ENCODE measurements around the gene MARCHF4. TPM values are rescaled to one million over a fixed set of nuclear protein-coding genes. Genes with fewer than 3 reads are reported as not detected.

The MARCHF4 gene
- total RNA-seq (under 0.01 TPM), polyA plus RNA-seq (0.07 TPM)
- long read RNA-seq, donor 1: 0 reads
- long read RNA-seq, donor 2: 0 reads
- long read RNA-seq, donor 3, partial matches to known transcripts: 7,047 of 7,161 reads
- long read RNA-seq, donor 3, other reads (novel, unspliced or antisense): 114 of 7,161 reads
- long read RNA-seq, donor 4: 0 reads
- long read RNA-seq, donor 5: 0 reads
- long read RNA-seq, donor 6: 0 reads
- long read RNA-seq, donor 7: 0 reads
- long read RNA-seq, donor 8: 0 reads
- long read RNA-seq, donor 9: 0 reads
- long read RNA-seq, donor 10: 0 reads

DNA sequence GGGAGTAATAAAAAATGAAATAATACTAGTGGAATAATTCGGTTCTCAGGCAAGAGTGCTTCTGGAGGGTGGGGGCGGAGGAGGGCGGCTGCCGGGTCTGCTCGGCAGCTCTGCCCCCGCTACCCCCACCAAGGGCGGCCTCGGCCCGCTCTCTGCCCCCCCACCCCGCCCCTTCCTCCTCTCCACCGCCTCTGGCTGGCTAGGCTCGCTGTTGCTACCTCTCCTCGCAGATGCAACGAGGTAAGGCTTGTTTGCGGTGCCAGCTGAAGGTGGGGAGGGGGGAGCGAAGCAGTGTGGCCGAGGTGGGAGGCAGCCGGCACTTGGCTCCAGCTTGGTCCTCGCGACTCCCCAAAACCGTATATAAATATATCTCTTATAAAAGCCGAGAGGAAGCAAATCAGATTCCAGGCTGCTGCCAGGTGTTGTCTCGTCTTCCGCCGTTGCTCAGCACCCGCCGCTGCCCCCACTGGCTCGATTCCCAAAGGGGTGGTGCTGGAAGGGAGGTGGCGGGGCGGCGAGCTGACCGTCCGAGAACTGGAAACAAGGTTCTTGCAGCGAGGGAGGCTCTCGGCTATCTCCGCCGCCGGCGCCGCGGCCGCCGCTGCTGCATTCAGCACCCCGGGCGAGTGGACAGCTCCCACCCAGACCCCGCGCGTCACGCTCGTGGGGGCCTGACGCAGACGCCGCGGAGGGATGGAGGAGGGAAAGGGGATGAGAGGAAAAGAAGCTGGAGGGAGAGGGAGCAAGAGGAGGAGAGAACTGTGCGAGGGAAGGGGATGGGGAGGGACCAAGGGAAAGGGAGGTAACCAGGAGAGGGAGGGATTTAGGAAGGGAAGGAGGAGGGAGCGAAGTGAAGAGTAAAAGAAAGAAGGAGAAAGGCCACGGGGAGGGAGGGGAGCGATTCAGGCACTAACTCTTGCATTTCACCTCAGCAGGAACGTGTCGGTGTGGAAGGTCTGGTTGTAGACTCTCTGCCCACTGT is at the start of gene MARCHF4:
MARCHF4 (minus strand) TSS at position 763 of the 982 bp plus-strand sequence. CDS start 2,223 bp downstream, outside the sequence.
- peaks cover 37 to 61% of the 10 kb centered on the region in 2 donors for H3K27me3 ChIP-seq (ENCODE audit: control insufficient read depth in 2 of 2, insufficient read depth in 1 of 2, low read length in 1 of 2)

GRCh38 chr2:216420367-216421101 is 48.3 kb upstream of the MARCHF4 start:
- H3K4me3 ChIP-seq (ENCODE audit: low read length in 2 of 2): no peak overlapping the region
- H3K9me3 ChIP-seq (ENCODE audit: control insufficient read depth in 2 of 2, insufficient read depth in 1 of 2, low read length in 1 of 2): peaks cover 7 to 9% of the 10 kb centered on the region in 2 donors
- DNase-seq (ENCODE audit: low read depth in 6 of 9, low spot score in 9 of 9): no peak
- no peak overlapping the region for H3K27ac ChIP-seq (ENCODE audit: low read depth in 1 of 2, low read length in 1 of 2)
- peaks cover 47 to 73% of the 10 kb centered on the region in 2 donors for H3K36me3 ChIP-seq (ENCODE audit: control insufficient read depth in 2 of 2, insufficient read depth in 2 of 2, low read length in 1 of 2)
- H3K4me1 ChIP-seq (ENCODE audit: control insufficient read depth in 2 of 2, insufficient read depth in 2 of 2, low read length in 2 of 2): peaks cover 6 to 25% of the 10 kb centered on the region in 2 donors
- WGBS: 98% methylated on average over 9 of the region's 9 CpGs
- H3K27me3 ChIP-seq (ENCODE audit: control insufficient read depth in 2 of 2, insufficient read depth in 1 of 2, low read length in 1 of 2): no peaks in the 10 kb centered on the region

More for the DNA sequence above, at the start of gene MARCHF4:
- WGBS: 2% methylated on average over 60 of the region's 60 CpGs
- Histone ChIP-seq H3K4me3 (ENCODE audit: low read length in 2 of 2) (no peak within 1 kb of the TSS), H3K4me1 (ENCODE audit: control insufficient read depth in 2 of 2, insufficient read depth in 2 of 2, low read length in 2 of 2) (peaks cover 5 to 6% of the 10 kb centered on the region in 2 donors), H3K9me3 (ENCODE audit: control insufficient read depth in 2 of 2, insufficient read depth in 1 of 2, low read length in 1 of 2) (no peaks in the 10 kb centered on the region), H3K36me3 (ENCODE audit: control insufficient read depth in 2 of 2, insufficient read depth in 2 of 2, low read length in 1 of 2) (no peaks in the 10 kb centered on the region), H3K27ac (ENCODE audit: low read depth in 1 of 2, low read length in 1 of 2) (no peak within 1 kb of the TSS)
- DNase-seq (ENCODE audit: low read depth in 6 of 9, low spot score in 9 of 9): peak in 8 of 9 donors; percentile 37 to 73 (median 54)

DNA sequence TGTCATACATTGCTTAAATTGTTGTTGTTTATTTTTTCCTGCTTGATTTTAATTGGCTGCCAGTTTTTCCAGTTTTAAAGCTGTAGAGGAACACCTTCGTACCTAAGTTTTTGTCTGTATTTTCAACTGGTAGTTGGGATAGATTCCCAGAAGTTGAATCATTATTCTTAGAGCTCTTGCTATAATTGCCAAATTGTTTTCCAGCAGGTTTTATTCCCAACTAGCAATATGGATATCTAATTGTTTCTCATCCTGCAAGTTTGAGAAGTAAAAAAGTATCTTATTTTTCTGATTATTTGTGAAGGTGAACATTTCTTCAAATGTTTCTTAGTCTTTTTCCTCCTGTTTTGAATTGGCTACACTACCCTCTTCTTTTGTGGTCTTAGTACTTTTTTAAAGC is 46.7 kb upstream of the MARCHF4 start:
- no peak for DNase-seq (ENCODE audit: low read depth in 6 of 9, low spot score in 9 of 9)
- WGBS: 93% methylated on average over 1 of the region's 1 CpG
- Histone ChIP-seq H3K9me3 (ENCODE audit: control insufficient read depth in 2 of 2, insufficient read depth in 1 of 2, low read length in 1 of 2) (peaks cover 0 to 2% of the 10 kb centered on the region in 2 donors), H3K4me3 (ENCODE audit: low read length in 2 of 2) (no peak overlapping the region), H3K27ac (ENCODE audit: low read depth in 1 of 2, low read length in 1 of 2) (no peak overlapping the region), H3K4me1 (ENCODE audit: control insufficient read depth in 2 of 2, insufficient read depth in 2 of 2, low read length in 2 of 2) (peaks cover 6 to 32% of the 10 kb centered on the region in 2 donors), H3K27me3 (ENCODE audit: control insufficient read depth in 2 of 2, insufficient read depth in 1 of 2, low read length in 1 of 2) (no peaks in the 10 kb centered on the region), H3K36me3 (ENCODE audit: control insufficient read depth in 2 of 2, insufficient read depth in 2 of 2, low read length in 1 of 2) (peaks cover 33 to 69% of the 10 kb centered on the region in 2 donors)

- peaks cover 12 to 47% of the 10 kb centered on the region in 2 donors for H3K36me3 ChIP-seq (ENCODE audit: control insufficient read depth in 2 of 2, insufficient read depth in 2 of 2, low read length in 1 of 2)
- H3K27me3 ChIP-seq (ENCODE audit: control insufficient read depth in 2 of 2, insufficient read depth in 1 of 2, low read length in 1 of 2): no peaks in the 10 kb centered on the region
- peak in 1 of 9 donors; percentile 21 for DNase-seq (ENCODE audit: low read depth in 6 of 9, low spot score in 9 of 9)
- no peak overlapping the region for H3K4me3 ChIP-seq (ENCODE audit: low read length in 2 of 2)
- H3K9me3 ChIP-seq (ENCODE audit: control insufficient read depth in 2 of 2, insufficient read depth in 1 of 2, low read length in 1 of 2): peaks cover 0 to 2% of the 10 kb centered on the region in 2 donors
- H3K4me1 ChIP-seq (ENCODE audit: control insufficient read depth in 2 of 2, insufficient read depth in 2 of 2, low read length in 2 of 2): peaks cover 6 to 38% of the 10 kb centered on the region in 2 donors
- WGBS: 84% methylated on average over 6 of the region's 6 CpGs
- peak overlapping the region in 1 of 2 donors; percentile 70 for H3K27ac ChIP-seq (ENCODE audit: low read depth in 1 of 2, low read length in 1 of 2)
These were observed 44.5 kb upstream of the MARCHF4 start for GRCh38 chr2:216416571-216417307.

GRCh38 chr2:216415541-216415940 is 43.3 kb upstream of the MARCHF4 start:
- peak in 1 of 9 donors; percentile 26 for DNase-seq (ENCODE audit: low read depth in 6 of 9, low spot score in 9 of 9)
- H3K27me3 ChIP-seq (ENCODE audit: control insufficient read depth in 2 of 2, insufficient read depth in 1 of 2, low read length in 1 of 2): no peaks in the 10 kb centered on the region
- H3K4me1 ChIP-seq (ENCODE audit: control insufficient read depth in 2 of 2, insufficient read depth in 2 of 2, low read length in 2 of 2): peaks cover 6 to 38% of the 10 kb centered on the region in 2 donors
- H3K27ac ChIP-seq (ENCODE audit: low read depth in 1 of 2, low read length in 1 of 2): peak overlapping the region in 1 of 2 donors; percentile 70
- H3K36me3 ChIP-seq (ENCODE audit: control insufficient read depth in 2 of 2, insufficient read depth in 2 of 2, low read length in 1 of 2): peaks cover 6 to 36% of the 10 kb centered on the region in 2 donors
- H3K9me3 ChIP-seq (ENCODE audit: control insufficient read depth in 2 of 2, insufficient read depth in 1 of 2, low read length in 1 of 2): peaks cover 0 to 2% of the 10 kb centered on the region in 2 donors
- 80% methylated on average over 3 of the region's 3 CpGs for WGBS
- no peak overlapping the region for H3K4me3 ChIP-seq (ENCODE audit: low read length in 2 of 2)

DNA sequence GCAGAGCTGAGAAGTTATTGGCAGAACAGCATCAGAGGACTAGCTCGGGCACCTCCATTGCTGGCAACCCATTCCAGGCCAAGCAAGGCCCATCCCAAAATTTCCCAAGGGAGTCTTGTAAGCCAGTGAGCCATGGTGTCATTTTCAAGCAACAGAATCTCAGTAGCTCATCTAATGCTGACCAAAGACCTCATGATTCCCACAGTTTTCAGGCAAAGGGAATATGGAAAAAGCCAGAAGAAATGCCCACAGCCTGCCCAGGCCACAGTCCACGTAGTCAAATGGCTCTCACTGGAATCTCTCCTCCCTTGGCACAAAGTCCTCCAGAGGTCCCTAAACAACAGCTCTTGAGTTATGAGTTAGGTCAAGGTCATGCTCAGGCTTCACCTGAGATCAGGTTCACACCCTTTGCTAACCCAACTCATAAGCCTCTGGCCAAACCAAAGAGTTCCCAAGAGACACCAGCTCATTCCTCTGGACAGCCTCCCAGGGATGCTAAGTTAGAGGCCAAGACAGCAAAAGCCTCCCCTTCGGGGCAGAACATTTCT is 42.6 kb upstream of the MARCHF4 start:
- Histone ChIP-seq H3K36me3 (ENCODE audit: control insufficient read depth in 2 of 2, insufficient read depth in 2 of 2, low read length in 1 of 2) (peaks cover 6 to 29% of the 10 kb centered on the region in 2 donors), H3K9me3 (ENCODE audit: control insufficient read depth in 2 of 2, insufficient read depth in 1 of 2, low read length in 1 of 2) (peaks cover 0 to 2% of the 10 kb centered on the region in 2 donors), H3K4me1 (ENCODE audit: control insufficient read depth in 2 of 2, insufficient read depth in 2 of 2, low read length in 2 of 2) (peaks cover 6 to 38% of the 10 kb centered on the region in 2 donors), H3K4me3 (ENCODE audit: low read length in 2 of 2) (no peak overlapping the region), H3K27me3 (ENCODE audit: control insufficient read depth in 2 of 2, insufficient read depth in 1 of 2, low read length in 1 of 2) (no peaks in the 10 kb centered on the region), H3K27ac (ENCODE audit: low read depth in 1 of 2, low read length in 1 of 2) (peak overlapping the region in 1 of 2 donors; percentile 53)
- DNase-seq (ENCODE audit: low read depth in 6 of 9, low spot score in 9 of 9): no peak
- WGBS: 96% methylated on average over 3 of the region's 3 CpGs

- Histone ChIP-seq H3K4me1 (ENCODE audit: control insufficient read depth in 2 of 2, insufficient read depth in 2 of 2, low read length in 2 of 2) (peaks cover 6 to 38% of the 10 kb centered on the region in 2 donors), H3K27me3 (ENCODE audit: control insufficient read depth in 2 of 2, insufficient read depth in 1 of 2, low read length in 1 of 2) (no peaks in the 10 kb centered on the region), H3K4me3 (ENCODE audit: low read length in 2 of 2) (no peak overlapping the region), H3K27ac (ENCODE audit: low read depth in 1 of 2, low read length in 1 of 2) (no peak overlapping the region), H3K9me3 (ENCODE audit: control insufficient read depth in 2 of 2, insufficient read depth in 1 of 2, low read length in 1 of 2) (peaks cover 0 to 2% of the 10 kb centered on the region in 2 donors), H3K36me3 (ENCODE audit: control insufficient read depth in 2 of 2, insufficient read depth in 2 of 2, low read length in 1 of 2) (peaks cover 3 to 28% of the 10 kb centered on the region in 2 donors)
- DNase-seq (ENCODE audit: low read depth in 6 of 9, low spot score in 9 of 9): no peak
- over 99% methylated on average over 5 of the region's 5 CpGs for WGBS
These were observed 41.6 kb upstream of the MARCHF4 start for GRCh38 chr2:216413882-216414281.
